ENCODE measurements around the gene HDLBP.

DNA sequence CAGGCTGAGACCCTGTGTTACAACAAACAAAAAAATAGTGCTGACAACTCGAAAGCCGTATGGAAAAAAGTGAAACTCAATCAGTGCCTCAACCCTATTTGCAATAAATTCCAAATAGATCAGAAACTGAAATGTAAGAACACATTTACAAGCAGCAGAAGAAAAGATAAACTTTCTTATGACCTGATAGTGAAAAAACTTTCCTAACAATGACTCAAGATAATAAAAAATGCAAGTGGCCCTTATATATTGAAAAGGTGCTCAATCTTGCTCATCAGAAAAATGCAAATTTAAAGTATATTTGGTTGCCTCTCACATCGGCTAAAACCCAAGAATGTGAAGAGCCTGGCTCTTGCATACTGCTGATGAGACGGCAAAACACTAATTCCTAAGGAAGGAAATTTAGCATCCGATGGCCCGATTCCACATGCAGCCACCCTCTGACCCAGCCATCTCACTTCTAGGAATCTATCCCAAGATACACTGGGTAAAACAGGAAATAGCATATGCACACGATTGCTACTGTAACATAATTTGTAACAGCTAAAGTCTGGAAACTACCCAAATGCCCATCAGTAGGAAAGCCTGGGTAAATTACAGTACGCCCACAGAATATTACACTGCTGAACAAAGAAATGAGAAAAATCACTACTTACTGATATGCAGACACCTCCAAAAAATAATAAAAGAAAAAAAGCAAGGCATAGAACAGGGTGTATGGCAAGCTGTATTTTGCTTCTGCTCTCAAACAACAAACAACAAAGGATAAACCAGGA lies 56.8 kb downstream of the HDLBP start:
- TF ChIP-seq GATA3 (IDR thresholded peaks at IDR 0.05; ENCODE audit: low read depth, low read length) (no peak), GATA2 (IDR thresholded peaks at IDR 0.05; ENCODE audit: low read depth, low read length) (no peak)

Measured in SH-SY5Y (cell line).